Measurements from ENCODE around the gene TRABD2B. TPM values are rescaled to one million over a fixed set of nuclear protein-coding genes. Genes with fewer than 3 reads are reported as not detected.

TRABD2B gene
- total and polyA plus RNA-seq, 4 donors, result 0.28 to 2.6 (median 1.3) TPM

GRCh38 chr1:47935856-47936255 lies 61.3 kb downstream of the TRABD2B start (continued):
- no peak for TF ChIP-seq ZBTB33 (IDR thresholded peaks at IDR 0.05)
- TF ChIP-seq SP1 (IDR thresholded peaks at IDR 0.05), result no peak
- TF ChIP-seq RXRA (IDR thresholded peaks at IDR 0.05), result no peak
- no peak for TF ChIP-seq NR2F2 (IDR thresholded peaks at IDR 0.05)

GRCh38 chr1:47935163-47935562 lies 62.0 kb downstream of the TRABD2B start:
- H3K27me3 ChIP-seq (ENCODE audit: control insufficient read depth in 4 of 4, insufficient read depth in 4 of 4, low read length in 3 of 4), result no peaks in the 10 kb centered on the region
- H3K9me3 ChIP-seq (ENCODE audit: control insufficient read depth in 4 of 4, low read length in 3 of 4), result no peaks in the 10 kb centered on the region
- H3K36me3 ChIP-seq (ENCODE audit: control insufficient read depth in 4 of 4, insufficient read depth in 3 of 4, low read depth in 1 of 4, low read length in 3 of 4), result no peaks in the 10 kb centered on the region
- WGBS, result 47% methylated on average over 4 of the region's 4 CpGs
- no peak overlapping the region for H3K4me3 ChIP-seq (ENCODE audit: low read depth in 1 of 3, low read length in 3 of 3)
- peaks cover 0 to 17% (median 7%) of the 10 kb centered on the region in 4 donors for H3K4me1 ChIP-seq (ENCODE audit: control insufficient read depth in 4 of 4, insufficient read depth in 4 of 4, low read length in 3 of 4)
- H3K27ac ChIP-seq (ENCODE audit: low read depth in 1 of 2, low read length in 2 of 2), result peak overlapping the region in 1 of 2 donors; percentile 4
- no peak overlapping the region for H3K9ac ChIP-seq (ENCODE audit: low read depth in 1 of 2, low read length in 2 of 2)
- peak in 1 of 2 donors; percentile 10 for TF ChIP-seq HNF4A (conservative IDR thresholded peaks at IDR 0.05)
- no peak for TF ChIP-seq CTCF (IDR thresholded peaks at IDR 0.05; ENCODE audit: low read depth, low read length, missing input control)
- no peak for TF ChIP-seq REST (IDR thresholded peaks at IDR 0.05)
- TF ChIP-seq GABPA (IDR thresholded peaks at IDR 0.05 in 1 of 2, conservative IDR thresholded peaks at IDR 0.05 in 1 of 2), result no peak
- no peak for TF ChIP-seq NR2F2 (IDR thresholded peaks at IDR 0.05)
- TF ChIP-seq EGR1 (IDR thresholded peaks at IDR 0.05; ENCODE audit: low read depth in 2 of 2), result no peak
- no peak for TF ChIP-seq HNF4G (IDR thresholded peaks at IDR 0.05)
- no peak for TF ChIP-seq MAX (IDR thresholded peaks at IDR 0.05)
- peak in 1 of 2 donors; percentile 7 for TF ChIP-seq RXRA (IDR thresholded peaks at IDR 0.05)
- TF ChIP-seq YY1 (IDR thresholded peaks at IDR 0.05), result no peak
- TF ChIP-seq FOXA1 (IDR thresholded peaks at IDR 0.05), result no peak
- TF ChIP-seq FOXA2 (IDR thresholded peaks at IDR 0.05), result no peak
- no peak for DNase-seq (ENCODE audit: low spot score)
